Activated B cell treated with CpG ODN at 0.5 μM for 24 hours (primary cell): ENCODE measurements around the gene BCL11B. TPM values are rescaled to one million over a fixed set of nuclear protein-coding genes. Genes with fewer than 3 reads are reported as not detected.

ENCODE experiments used
- ATAC-seq: fragments of 200-7000 bp; cut with Tn5 transposase; one replicate; pipeline ENCODE4 v1.10.0; 2021; ENCODE audit warnings: low read depth, mild to moderate bottlenecking, moderate library complexity
- CTCF ChIA-PET: fragments of 350-600 bp; sonication (Branson Sonifier 250); formaldehyde crosslinking; loops from one replicate; lab custom pipeline; 2021; ENCODE audit warnings: antibody characterized with exemption; lab: Charles Lee
- POLR2A ChIA-PET: fragments of 350-600 bp; sonication (Branson Sonifier 250); formaldehyde crosslinking; loops from one replicate; lab custom pipeline; 2021; ENCODE audit warnings: antibody characterized with exemption; lab: Charles Lee
- DNase-seq: peaks from one replicate; pipeline ENCODE4 v3.0.0; 2022
- H3K27ac Mint-ChIP-seq: one replicate; pipeline ENCODE4 v1.8.0; 2020; ENCODE audit warnings: mixed read lengths
- H3K27me3 Mint-ChIP-seq: one replicate; pipeline ENCODE4 v1.8.0; 2021; ENCODE audit warnings: mixed read lengths
- H3K36me3 Mint-ChIP-seq: one replicate; pipeline ENCODE4 v1.8.0; 2021; ENCODE audit warnings: low read depth, mixed read lengths
- H3K4me1 Mint-ChIP-seq: one replicate; pipeline ENCODE4 v1.8.0; 2021; ENCODE audit warnings: mixed read lengths
- H3K4me3 Mint-ChIP-seq: one replicate; pipeline ENCODE4 v1.8.0; 2020; ENCODE audit warnings: mild to moderate bottlenecking, mixed read lengths
- H3K9me3 Mint-ChIP-seq: one replicate; pipeline ENCODE4 v1.8.0; 2020; ENCODE audit warnings: mixed read lengths
- intact Hi-C: fragments of 100-400 bp; cut with micrococcal nuclease; formaldehyde crosslinking; loops from one replicate; pipeline ENCODE4 v1.15.1; 2024
- total RNA-seq: library from RNA; stranded (reverse); gene quantifications from 2 replicates; pipeline ENCODE4 v1.2.3, GENCODE V29; 2022
- TF ChIP-seq, protein P1 (sequence below): fragments of 200-600 bp; IDR thresholded peaks from one replicate; pipeline ENCODE4 v1.8.0; 2022; ENCODE audit warnings: antibody characterized with exemption, mild to moderate bottlenecking

The BCL11B gene
- total RNA-seq, 1 donor from 2014 or later = 0.13 TPM

GRCh38 chr14:99248761-99249171 is 23.2 kb downstream of the BCL11B start:
- Mint-ChIP-seq H3K4me1 (no peaks in the 10 kb centered on the region), H3K27me3 (peaks cover 39% of the 10 kb centered on the region), H3K27ac (no peak overlapping the region), H3K9me3 (no peaks in the 10 kb centered on the region), H3K4me3 (no peak overlapping the region), H3K36me3 (no peaks in the 10 kb centered on the region)
- intact Hi-C loops = no loop called here
- CTCF ChIA-PET = no interaction called here
- ATAC-seq = no peak
- POLR2A ChIA-PET = no interaction called here
- DNase-seq = no peak
- TF ChIP-seq, protein P1, sequence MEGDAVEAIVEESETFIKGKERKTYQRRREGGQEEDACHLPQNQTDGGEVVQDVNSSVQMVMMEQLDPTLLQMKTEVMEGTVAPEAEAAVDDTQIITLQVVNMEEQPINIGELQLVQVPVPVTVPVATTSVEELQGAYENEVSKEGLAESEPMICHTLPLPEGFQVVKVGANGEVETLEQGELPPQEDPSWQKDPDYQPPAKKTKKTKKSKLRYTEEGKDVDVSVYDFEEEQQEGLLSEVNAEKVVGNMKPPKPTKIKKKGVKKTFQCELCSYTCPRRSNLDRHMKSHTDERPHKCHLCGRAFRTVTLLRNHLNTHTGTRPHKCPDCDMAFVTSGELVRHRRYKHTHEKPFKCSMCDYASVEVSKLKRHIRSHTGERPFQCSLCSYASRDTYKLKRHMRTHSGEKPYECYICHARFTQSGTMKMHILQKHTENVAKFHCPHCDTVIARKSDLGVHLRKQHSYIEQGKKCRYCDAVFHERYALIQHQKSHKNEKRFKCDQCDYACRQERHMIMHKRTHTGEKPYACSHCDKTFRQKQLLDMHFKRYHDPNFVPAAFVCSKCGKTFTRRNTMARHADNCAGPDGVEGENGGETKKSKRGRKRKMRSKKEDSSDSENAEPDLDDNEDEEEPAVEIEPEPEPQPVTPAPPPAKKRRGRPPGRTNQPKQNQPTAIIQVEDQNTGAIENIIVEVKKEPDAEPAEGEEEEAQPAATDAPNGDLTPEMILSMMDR = no peak

DNA sequence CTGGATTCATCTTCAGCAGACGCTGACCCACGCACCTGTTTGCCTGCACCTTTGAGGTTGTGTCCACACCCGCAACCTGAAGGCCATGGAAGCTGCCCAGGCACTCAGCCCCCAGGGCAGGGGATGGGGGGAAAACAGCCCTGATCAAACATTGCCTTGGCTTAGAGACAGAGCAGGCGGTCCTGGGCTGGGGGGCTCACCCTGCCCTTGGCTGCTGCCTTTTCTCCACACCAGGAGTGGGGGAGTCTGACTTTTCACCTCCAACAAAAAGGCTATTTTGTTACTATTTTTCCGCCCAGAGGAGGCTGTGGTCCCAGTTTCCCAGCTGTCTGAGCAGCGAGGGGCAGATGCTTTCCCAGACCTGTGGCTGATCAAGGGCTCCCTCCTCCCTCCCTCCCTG is 24.2 kb downstream of the BCL11B start:
- no peaks in the 10 kb centered on the region for H3K9me3 Mint-ChIP-seq
- POLR2A ChIA-PET = no interaction called here
- no peak overlapping the region for H3K4me3 Mint-ChIP-seq
- CTCF ChIA-PET = no interaction called here
- DNase-seq = no peak
- TF ChIP-seq, protein P1 = no peak
- H3K4me1 Mint-ChIP-seq = no peaks in the 10 kb centered on the region
- no peak overlapping the region for H3K27ac Mint-ChIP-seq
- no peaks in the 10 kb centered on the region for H3K36me3 Mint-ChIP-seq
- ATAC-seq = no peak
- H3K27me3 Mint-ChIP-seq = peaks cover 42% of the 10 kb centered on the region
- intact Hi-C loops = no loop called here

DNA sequence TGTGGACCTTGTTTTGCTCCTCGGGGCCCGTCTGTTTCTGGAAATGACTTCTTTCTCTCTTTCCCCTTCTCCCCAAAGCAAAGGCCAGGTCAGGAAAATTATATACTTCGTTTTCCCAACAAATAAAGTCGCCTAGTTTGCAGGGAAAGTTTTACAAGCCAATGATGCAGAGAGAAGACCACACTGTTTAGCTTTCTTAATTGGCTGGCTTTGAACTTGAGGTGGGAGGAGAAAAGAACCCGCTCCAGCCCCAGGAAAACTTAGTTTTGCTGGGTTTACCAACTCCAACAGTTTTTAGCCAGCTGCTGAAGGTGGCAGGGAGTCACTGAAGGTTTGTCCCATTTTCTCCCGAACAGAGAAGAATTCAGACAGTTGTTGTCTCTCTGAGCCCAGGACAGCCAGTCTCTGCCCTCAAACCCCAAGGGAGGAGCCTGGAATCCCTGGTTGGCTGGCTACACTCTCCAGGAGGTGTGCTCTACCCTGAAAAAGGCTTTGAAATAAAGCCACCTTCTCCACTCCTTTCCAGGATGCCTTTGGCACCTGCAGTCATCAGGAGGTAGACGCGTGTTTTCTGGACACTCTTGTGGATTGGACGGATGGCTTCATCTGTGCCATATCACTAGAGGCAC is 24.8 kb downstream of the BCL11B start:
- peaks cover 42% of the 10 kb centered on the region for H3K27me3 Mint-ChIP-seq
- no peak overlapping the region for H3K27ac Mint-ChIP-seq
- no peaks in the 10 kb centered on the region for H3K4me1 Mint-ChIP-seq
- no peak overlapping the region for H3K4me3 Mint-ChIP-seq
- H3K9me3 Mint-ChIP-seq = no peaks in the 10 kb centered on the region
- ATAC-seq = no peak
- H3K36me3 Mint-ChIP-seq = no peaks in the 10 kb centered on the region
- POLR2A ChIA-PET = no interaction called here
- no peak for DNase-seq
- intact Hi-C loops = no loop called here
- TF ChIP-seq, protein P1 = no peak
- CTCF ChIA-PET = no interaction called here

DNA sequence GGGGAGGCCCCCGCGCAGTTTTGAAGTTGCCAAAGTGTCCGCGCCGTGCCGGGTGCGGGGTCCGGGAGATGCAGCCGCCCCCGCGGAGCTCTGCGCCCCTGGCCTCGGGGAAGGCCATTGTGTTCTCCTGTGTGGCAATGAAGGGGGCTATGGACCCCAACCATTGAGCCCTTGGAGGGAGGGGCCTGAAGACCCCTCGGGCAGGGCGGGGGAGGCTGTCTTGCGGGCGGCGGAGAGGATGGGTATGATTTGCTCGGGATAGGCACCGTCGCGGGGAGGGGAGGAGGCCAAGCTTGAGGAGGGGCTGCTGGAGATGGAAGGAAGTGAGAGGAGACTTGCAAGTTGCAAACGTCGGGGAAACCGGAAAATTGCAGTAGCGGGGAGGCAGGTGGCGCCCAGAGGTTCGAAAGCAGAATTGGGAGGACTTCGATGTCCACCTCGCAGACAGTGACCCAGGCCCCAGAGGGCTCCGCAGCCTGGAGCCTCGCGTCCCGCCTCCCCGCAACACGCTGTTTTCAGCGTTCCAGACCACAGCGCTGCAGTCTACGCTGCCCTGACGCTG is 25.4 kb downstream of the BCL11B start:
- TF ChIP-seq, protein P1 = no peak
- ChIA-PET CTCF (no interaction called here), POLR2A (no interaction called here)
- no peak overlapping the region for H3K4me3 Mint-ChIP-seq
- H3K27me3 Mint-ChIP-seq = peaks cover 40% of the 10 kb centered on the region
- no peak for DNase-seq
- intact Hi-C loops = no loop called here
- no peaks in the 10 kb centered on the region for H3K4me1 Mint-ChIP-seq
- no peak overlapping the region for H3K27ac Mint-ChIP-seq
- no peaks in the 10 kb centered on the region for H3K36me3 Mint-ChIP-seq
- no peaks in the 10 kb centered on the region for H3K9me3 Mint-ChIP-seq
- no peak for ATAC-seq

DNA sequence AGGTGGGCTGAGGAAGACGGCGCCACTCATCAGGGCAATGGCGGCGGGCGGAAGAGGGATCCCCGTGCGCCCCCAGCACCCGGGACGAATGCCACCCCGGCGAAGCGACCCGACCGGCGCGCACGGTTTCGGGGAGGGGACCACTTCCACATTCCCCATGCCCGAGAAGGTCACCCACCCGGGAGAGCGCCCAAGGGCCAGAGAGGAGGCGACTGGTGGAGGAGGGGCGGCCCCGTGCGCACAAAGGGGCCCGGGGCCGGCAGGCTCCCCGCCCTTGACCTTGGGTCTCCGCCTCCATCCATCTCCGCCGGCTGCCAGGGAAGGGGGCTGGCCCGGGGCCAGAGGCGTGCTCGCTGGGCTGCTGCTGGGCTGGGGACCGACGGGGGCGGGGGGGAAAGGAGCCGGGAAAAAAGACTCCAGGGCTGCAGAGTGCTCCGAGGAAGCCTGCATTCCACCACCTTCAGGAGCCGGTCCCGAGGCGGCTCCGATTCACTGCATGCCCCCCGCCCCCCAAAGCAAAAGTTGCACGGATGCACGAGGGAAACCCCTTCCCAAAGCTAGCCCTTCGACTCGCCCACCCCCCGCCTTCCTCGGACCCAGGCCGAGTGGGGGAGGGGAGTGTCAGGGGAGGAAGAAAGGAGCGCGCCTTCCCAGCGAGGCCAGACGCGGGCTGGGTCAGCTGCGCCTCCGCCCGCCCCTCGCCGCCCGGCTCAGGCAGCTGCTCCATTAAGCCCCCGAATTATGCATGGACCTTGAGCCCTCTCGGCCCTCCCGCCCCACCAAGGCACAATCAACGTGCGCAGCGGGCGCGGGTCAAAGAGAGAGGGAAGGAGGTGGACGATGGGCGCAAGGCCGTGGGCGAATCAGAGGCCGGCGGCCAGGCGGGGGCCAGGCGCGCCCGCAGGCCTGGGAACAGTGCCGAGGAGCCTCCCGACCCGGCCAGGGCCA is 26.2 kb downstream of the BCL11B start:
- ATAC-seq = no peak
- Mint-ChIP-seq H3K4me3 (no peak overlapping the region), H3K4me1 (no peaks in the 10 kb centered on the region), H3K36me3 (no peaks in the 10 kb centered on the region), H3K27me3 (peaks cover 41% of the 10 kb centered on the region), H3K9me3 (no peaks in the 10 kb centered on the region), H3K27ac (no peak overlapping the region)
- ChIA-PET CTCF (no interaction called here), POLR2A (no interaction called here)
- TF ChIP-seq, protein P1 = no peak
- no peak for DNase-seq
- intact Hi-C loops = no loop called here
